Activated CD4-positive, alpha-beta T cell treated with anti-CD3 and anti-CD28 coated beads, Interleukin-2, amount 50 U/mL, for 1 hour (primary cell): Measurements from ENCODE around the gene KLHL40.

Source experiments
- DNase-seq: peaks from one replicate; pipeline ENCODE4 v3.0.0-alpha.2; 2020

KLHL40 gene

DNA sequence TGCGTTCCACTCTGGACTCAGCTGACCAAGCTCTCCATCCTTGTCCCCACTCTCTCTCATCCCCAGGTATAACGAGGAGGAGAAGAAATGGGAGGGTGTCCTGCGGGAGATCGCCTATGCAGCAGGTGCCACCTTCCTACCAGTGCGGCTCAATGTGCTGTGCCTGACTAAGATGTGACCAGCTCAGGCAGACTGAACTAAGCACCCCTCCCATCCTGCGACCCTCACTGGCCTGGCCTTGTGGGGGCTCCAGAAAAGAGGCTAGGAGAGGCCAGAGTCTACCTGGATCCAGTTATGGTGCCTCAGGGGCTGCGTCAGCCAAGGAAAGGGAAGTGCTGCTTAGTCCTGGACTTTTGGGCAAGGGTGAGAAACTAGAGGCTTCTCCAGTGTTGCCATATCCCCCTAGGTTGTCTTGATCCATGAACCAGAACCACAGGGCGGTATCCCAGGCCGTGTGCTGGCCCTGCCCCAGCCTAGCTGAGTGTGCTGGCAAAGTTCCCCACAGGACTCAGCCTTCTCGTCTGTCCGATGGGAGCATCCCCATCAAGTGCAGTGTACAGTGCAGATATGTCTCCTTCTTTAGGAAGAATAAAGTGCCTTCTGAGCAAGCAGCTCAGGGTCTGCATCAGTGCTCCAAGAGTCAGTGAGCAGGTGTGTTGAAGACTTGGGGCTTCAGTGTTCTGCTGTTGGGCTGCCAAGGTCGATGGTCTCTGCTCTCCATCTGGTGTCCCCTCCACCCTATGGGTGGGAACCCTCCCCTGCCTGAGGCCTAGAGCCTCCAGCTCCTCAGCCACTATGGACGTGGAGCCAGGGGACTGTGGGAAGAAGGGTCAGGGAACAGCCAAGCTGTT is 6.7 kb downstream of the KLHL40 start:
- DNase-seq: no peak

DNA sequence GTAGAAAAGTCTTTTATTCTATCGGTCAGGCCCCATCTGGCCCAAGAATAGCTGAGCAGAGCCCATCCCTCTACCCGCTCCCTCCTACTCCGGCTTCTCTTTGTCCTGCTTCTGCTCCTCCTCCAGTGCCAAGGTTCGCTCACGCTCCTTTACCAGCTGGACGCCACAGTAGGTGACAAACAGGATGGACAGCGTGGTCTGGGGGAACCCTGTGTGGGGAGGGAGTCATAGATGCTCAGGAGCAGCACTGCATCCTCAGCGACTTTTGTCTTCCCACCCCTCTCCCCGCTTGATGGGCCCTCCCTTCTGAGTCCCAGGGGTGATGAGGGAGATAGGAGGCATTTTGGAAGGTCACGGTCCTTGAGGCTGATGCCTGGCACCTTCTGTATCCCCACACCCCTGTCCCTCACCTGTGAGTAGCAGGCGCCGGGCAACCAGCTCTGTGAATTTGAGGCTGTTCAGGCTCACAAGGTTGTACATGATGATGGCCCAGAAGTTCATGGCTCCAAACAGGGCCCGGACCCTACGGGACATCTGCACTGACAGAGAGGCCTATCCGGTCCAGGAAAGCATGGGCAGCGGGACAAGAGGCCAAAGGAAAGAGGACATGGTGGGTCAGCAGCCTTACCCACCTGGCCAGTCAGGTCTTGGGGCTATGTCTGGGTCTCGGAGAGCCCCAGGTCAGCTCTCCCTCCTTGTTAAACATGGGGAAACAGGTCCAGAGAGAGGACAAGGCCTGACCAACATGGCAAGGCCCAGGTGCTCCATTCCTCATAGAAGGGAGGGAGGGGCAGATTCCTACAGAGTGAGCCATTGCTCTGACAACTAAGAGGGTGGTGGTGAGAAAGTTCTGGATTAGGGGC is 7.6 kb downstream of the KLHL40 start:
- no peak for DNase-seq

DNA sequence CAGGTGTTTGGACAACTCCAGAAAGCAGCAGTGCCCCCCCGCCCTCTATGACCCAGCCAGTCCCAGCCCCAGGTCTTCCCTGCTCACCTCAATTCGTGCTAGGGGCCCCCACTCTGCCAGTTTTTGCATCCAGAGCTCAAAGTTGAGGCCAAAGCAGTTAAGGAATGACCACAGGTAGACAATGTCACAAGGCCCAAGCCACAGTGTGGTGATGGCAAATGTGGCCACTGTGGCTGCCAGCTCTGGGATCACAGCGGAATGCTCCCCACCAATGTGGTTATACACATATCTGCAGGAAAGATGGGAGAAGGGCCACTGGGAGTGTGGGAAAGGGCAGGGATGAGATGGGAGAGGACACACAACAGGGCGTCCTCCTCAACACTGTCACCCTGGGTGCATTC is 8.2 kb downstream of the KLHL40 start:
- no peak for DNase-seq

DNA sequence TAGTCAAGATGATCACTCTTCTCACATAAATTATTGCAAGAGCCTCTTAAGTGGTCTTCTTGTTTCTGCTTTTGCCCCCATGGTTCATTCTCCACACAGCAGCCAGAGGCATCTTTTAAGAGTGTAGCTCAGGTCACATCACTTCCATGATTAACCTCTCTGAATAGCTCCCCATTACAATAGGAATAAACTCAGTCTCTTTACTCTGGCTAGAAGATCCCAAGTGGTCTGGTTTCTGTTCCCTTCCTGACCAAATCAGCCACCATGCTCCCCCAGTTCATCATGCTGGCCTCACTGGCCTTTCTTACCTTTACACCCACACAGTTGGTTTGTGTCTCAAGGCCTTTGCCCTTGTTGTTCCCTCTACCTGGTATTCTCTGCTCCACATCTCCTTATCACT is 9.0 kb downstream of the KLHL40 start:
- no peak for DNase-seq

DNA sequence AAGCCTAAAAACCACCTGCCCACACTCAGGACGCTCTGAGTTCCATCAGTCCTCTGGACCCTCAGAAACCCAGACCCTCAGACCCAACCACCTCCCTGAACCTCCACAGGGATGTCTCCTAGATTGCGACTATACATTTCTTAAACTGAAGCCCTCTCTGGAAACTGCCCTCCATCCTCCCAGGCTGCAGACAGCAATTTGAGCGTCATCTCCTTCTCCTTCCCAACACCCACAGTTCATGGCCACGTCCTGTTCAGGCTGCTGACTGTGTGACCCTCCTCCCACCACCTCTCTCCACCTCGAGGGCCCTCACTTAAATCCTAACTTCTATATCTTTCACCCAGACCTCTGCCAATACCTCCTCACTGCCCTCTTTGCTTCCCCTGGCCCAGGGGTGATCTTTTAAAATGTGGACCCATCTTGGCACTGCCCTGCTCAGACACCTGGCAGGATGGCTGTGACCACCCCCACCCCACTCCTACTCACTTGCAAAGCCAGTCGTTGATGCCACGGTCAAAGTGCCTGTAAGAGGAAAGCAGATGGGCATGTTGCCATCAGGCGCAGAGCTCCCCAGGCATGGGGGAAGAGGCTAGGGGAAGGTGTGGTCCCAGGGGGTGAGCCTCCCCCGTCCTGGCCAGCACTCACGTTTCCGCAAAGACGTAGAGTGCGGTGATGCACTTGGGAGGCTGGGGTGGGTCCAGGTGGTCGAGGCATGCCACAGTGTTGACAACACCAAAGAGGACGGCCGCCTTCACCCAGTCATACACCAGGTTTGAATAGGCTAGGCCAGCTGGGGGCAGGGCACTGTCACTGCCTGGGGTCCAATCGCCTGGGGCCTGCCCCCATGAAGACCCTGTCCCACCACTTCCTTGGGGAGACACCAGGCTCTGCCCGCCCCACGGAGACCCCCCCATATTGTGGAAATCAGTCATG is 11.3 kb downstream of the KLHL40 start:
- DNase-seq: no peak

DNA sequence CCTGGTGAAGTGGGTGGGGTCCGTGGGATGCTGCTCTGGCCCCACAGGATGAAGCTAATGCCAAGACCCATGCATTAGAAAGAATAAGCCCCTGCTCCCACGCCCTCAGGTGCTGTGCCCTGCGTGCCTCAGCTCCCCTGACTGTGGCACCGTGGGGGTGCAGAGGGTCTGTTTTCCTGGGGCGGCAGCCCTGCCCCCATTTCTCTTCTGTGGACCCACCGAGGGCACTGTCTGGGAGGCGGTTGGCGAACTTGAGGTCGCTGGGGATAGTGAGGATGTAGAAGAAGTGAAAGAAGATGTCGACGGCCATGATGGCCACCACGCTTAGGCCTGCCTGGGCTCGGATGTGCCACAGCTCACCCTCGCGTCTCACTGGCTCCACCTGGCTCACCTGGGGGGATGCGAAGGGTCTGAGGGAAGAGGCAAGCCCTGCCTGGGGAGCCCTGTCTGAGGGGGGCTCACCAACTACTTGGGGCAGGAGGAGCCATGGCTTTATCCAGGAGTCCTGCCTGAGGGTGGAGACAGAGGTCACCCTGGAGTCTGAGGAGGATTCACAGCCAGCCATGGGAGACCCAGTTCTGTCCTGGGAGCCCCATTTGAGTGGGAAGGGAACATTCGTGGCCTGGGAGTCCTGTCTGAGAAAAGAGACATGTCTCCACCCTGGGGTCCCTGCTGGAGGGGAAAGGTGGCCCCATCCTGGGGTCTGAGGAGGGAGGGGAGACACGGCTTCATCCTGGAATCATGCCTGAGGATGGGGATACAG is 12.1 kb downstream of the KLHL40 start:
- DNase-seq: no peak

DNA sequence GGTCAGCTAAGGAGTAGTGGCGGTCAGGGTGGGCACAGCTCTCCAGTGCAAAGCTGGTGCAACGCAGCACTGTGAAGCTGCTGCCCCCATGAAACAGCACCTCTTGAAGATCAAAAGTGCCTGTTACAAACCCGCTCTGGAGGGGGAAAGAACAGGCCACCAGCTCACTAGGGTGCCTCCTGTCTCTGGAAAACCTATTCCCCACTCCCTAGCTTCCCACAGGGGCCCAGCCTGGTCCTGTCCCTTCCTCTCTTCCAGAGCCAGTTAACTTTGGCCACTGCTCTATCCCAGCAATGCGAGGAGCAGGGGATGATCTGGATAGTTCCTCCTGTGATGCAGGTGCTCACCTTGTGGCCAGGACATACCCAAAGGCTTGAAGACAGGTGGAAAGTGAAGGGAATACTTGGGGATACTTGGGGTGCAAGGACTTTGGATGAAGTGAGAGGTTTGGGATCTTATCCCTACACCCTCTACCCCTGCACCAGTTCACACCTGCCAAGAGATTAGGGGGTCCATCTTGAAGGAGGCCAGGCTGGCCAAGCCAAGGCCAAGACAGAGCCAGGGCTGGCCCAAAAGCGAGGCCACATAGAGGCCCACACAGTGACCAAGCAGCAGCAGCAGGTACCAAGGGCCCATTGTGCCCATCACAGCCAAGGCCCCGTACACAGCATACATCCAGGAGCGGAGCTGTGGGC is 13.0 kb downstream of the KLHL40 start:
- DNase-seq: no peak

DNA sequence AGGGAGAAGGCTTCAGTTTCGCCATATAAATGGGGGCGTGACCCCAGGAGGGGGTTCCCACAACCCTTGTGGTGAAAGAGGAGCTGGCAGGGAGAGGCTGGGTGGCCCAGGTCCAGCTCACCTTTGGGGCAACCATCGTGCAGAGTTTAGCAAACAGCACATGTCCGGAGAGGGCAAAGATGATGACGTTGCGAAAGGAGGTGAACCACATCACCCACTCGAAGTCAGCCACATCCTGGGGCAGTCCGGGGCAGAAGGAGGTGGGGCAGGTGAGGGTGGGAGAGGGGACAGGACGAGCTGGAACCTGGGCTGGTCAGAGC is 13.5 kb downstream of the KLHL40 start:
- no peak for DNase-seq

DNA sequence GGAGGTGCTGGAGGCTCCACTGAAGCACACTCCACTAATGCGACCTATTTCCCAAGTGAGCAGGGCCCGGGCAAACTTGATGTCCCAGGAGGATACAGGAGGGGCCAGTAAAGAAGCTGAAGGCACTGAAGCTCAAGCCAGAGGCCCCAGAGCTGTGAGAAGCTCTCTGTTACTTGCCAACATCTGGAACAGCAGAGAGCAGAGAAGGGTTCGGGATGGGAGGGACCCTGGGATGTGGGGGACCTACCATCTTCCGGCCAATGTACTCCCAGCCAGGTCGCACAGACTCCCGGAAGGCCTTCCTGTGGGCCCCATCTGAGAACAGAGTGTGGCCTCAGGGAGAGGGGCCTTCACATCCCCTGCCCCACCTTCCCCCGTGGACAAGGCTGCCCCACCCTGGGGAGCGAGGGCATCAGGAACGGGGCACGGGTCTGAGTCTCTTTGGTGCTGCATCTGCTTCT is 14.2 kb downstream of the KLHL40 start:
- no peak for DNase-seq

DNA sequence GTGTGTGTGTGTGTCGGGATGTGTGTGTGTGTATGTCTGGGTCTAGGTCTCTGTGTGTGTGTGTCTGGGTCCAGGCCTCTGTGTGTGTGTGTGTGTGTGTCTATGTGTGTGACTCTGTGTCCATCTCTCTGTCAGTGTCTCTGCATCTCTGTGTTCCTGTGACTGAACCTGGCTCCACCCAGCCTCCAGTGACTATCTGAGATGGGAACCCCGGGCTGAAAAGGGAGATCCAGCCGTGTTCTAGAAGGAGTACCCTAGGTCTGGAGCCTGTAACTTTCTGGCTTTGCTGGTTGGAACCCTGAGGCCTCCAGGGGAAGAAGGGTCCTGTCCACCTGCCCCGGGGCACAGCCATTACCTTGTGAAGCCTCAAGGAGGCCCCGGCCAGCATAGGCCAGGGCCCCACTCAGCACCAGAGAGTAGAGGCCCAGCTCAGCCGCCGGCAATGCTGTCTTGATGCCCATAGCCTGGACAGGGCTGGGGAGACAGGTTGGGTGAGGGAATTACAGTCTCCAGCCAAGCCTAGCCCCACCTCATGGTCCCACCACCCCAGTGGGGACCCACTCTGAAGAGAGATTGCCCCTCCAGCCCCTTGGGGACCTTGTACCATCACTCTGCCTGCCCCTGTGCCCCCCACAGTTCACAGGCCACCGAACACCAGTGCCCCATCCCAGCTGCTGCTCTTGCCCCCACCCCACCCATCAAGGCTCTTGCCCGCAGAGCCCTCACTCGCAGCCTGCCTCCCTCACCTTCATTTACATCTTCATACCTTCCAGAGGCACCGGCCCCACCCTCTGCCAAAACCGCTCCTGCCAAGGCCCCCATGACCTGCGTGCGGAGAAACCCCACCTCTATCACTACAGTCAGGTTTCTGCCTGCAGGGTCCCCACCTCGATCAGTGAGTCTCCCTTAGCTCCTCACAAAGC is 15.3 kb downstream of the KLHL40 start:
- DNase-seq: no peak

DNA sequence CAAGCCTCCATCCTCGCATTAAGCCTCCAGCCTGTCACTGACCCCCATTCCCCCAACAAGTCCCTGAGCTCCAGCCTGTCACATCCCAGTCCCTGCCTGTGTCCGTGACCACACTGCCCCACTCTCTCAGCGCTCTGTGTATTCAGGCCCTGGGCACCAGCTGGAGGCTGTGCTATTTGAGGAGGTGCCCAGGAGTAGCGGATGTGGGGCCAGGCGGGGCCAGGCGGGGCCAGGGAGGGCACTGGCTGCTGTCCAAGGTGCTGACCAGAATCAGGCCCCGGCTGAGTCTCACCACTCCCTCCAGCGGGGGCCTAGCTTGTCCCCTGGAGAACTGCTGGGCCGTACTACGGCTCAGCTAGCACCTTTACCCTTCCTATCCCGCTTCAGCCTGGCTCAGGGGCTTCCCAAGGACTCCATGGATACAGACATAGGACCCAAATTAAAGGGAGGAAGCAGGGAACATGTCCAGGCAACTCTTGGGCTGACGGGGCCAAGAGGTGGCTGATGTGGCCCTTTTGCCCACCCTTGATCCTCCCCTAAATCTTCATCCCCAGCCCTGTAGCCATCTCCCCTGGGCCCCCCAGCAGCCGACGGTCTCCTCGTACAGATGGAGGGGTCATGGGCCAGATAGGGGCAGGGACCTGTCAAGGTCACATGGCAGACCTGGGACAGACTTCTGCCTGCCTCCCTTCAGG is 16.2 kb downstream of the KLHL40 start:
- peak; percentile 57 for DNase-seq

DNA sequence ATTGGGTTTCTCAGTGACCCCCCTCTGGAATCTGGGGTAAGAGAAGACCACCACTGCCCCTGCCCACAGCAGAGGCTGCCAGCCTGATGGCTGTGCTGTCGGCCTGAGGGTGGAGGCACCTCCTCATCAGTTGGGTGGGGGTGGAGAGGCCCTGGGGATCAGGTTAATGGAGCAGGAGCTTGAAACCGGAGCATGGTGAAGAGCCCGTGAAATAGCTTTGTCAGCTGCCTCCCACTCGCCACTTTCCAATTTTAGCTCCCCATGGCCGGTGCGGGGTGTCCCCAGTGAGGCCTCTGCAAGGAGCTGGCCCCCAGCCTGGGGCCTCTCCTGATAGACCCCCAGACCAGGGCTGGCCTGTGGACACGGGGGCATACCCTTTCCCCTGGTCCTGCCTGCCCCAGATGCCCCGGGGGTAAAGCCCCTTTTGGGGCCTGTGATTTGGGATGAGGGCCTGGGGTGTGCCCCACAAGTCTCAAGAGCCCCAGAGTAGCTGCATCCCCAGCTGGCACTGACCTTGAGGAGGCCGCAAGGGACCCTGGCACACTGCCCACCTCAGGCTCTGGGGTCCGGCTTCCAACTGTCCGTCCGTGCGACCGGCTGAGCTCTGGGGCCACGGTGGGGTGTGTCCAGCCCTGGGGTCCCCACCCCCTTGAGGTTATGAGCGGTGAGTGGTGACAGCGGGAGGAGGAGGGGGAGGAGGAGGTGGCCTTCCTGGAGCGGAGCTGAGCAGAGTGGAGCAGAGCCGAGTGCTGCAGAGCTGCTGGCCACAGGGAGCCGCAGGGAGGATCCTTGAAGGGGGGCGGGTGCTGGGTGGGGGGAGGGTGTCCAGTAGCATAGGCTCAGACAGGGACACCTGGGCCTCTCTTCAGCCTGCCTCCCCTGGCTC is 17.0 kb downstream of the KLHL40 start, which contains the start of gene HHATL:
HHATL (minus strand) TSS at position 733 of the 886 bp plus-strand sequence. CDS start 1,972 bp downstream, outside the sequence.
- no peak for DNase-seq

DNA sequence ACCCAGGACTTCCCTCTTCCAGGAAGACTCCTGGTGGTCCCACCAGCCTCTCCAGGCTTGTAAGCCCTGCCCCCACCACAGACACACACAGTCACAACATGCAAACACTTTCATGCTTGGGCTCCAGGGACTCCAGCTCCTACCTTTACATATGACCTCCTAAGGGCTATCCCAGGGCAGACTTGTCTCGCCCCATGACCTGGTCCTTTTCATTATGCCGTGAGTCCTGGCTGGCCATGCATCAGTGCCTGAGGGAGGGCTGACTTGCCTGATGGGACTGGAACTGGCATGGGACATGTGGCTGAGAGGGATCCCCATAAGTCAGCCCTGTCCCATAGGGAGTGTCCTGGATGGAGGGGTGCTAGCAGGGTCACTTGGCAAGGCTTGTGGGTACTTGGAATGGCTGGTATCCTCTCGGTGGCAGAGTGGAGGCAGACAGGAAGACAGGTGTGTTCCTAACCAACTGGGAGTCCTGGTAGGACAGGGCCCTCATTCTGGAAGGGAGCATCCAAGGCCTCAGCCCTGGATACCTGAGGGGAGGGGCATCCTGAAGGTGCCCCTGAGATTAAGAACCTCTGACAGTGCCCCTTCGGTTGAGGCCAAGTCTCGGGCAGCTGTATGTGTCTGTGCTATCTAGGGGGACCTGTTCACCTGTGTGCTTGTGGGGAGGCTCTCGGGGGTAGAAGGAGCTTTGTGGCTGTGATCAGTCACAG is 17.8 kb downstream of the KLHL40 start:
- no peak for DNase-seq

DNA sequence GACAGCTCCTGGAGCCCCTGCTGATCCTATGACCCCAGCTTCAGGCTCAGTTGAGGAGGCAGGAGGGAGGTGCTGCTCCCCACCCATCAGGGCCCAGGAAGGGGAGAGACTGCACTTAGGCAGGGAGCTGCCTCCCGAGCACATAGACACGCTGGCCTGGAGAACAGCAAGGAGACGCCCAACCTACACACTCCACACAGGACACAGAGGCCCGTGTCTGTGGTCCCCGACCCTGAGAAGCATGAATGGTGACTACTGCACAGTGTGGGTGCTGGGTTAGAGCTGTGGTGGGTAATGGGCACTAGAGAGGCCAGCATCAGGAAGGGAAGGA is 18.3 kb downstream of the KLHL40 start:
- no peak for DNase-seq

DNA sequence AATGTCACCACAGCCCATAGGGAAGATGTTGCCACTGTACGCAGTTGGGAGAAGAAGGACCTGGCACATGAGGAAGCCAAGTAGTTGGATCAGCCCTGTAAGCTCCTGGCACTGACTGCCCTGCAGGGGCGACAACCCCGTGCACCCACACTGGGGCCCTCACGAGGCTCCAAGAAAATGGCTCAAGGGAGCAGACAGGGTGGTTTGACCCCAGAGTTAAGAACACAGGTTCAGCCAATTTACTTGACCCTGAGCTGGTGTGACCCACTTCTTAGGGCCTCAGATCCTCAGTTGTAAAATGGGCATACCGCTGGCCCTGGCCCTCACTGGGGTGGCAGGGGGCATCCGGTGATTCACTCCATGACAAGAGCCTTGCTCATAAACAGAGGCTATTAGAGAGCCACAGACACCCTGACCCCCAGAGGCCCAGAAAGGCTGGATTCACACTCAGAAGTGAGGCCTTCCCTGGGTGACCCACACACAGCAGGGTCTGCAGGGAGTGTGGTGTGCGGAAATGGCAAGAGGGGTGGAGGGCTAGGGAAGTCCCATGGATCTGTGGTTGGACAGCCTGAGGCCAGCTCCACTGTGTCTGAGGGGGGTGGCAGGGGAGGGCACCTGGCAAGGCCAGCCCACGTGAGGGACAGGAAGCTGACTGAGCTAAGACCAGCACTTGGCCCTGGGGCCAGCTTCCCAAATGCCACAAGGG is 19.0 kb downstream of the KLHL40 start:
- DNase-seq: no peak

DNA sequence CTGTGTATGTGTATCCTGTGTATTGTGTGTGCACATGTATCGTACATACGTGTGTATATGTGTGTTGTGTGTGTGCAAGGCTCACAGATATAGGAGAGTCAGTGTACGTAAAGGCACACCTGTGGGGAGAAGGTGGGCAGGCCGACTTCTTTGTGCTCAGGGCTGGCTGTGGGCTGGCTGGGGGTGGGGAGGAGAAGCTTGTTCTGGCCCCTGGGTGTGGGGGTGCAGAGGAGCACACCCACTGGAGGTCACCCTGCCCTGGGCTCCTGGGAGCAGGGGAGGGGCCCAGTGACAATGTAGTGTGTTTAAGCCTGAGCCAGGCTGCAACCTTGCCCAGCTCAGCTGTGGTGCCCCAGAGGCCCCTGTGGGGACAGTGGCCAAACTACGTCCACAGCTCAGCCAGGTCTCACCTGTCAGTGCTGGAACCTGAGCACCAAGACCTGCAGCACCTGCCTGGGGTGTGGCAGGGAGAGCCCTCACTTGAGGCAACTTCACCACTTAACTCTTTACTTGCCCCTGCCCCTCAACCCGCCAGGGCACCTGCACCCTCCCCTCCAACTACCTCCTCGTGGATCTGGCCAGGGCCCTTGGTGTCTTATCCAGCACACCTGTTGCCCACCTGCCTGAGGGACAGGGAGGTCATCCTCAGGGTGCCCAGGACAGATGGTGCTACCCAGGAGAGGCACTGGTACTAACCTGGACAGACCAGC is 19.9 kb downstream of the KLHL40 start:
- no peak for DNase-seq
